ENCODE data around the gene AHCYL2.

GRCh38 chr7:129471402-129471827 is 246.6 kb downstream of the AHCYL2 start:
- TF ChIP-seq CTCF (IDR thresholded peaks at IDR 0.05) (no peak), ZNF121 (CRISPR knock-in tag; IDR thresholded peaks at IDR 0.05) (no peak), FOXK1 (CRISPR knock-in tag; IDR thresholded peaks at IDR 0.05) (no peak), ZNF425 (CRISPR knock-in tag; conservative IDR thresholded peaks at IDR 0.05) (no peak)
